Smooth muscle cell of the brain vasculature (primary cell): ENCODE measurements around the gene PRAMEF14.
"Not testable (repeated sequence)": the region's sequence is repeated elsewhere in the genome, so short reads cannot be mapped to it uniquely, and the experiment has no call there.

Source experiments
- DNase-seq: peaks from one replicate; pipeline ENCODE4 v3.0.0-alpha.2; 2012; ENCODE audit warnings: low read depth, low spot score

Gene PRAMEF14, protein sequence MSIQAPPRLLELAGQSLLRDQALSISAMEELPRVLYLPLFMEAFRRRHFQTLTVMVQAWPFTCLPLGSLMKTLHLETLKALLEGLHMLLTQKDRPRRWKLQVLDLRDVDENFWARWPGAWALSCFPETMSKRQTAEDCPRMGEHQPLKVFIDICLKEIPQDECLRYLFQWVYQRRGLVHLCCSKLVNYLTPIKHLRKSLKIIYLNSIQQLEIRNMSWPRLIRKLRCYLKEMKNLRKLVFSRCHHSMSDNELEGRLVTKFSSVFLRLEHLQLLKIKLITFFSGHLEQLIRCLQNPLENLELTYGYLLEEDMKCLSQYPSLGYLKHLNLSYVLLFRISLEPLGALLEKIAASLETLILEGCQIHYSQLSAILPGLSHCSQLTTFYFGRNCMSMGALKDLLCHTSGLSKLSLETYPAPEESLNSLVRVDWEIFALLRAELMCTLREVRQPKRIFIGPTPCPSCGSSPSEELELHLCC

DNA sequence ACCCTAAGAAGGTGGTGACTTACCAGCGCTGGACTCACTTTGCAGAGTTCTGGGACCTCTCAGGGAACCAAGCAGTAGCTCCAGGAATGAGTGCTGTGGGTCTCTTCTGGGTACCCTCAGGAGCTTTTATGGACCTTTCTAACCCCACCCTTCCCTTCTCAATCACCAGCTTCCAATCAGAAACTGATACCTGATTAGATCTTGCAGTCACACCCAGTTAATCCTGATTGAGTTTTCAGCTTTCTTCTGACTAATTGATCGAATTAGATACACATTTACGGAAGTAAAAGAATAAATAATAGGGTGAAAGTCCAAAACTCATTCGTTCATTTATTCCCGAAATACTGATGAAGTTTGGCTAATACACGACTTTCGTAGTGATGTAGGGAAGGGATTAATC is at the start of gene PRAMEF14:
PRAMEF14 (minus strand) TSS at position 101 of the 400 bp plus-strand sequence. CDS start 1,820 bp downstream, outside the sequence.
- DNase-seq: not testable (repeated sequence)

DNA sequence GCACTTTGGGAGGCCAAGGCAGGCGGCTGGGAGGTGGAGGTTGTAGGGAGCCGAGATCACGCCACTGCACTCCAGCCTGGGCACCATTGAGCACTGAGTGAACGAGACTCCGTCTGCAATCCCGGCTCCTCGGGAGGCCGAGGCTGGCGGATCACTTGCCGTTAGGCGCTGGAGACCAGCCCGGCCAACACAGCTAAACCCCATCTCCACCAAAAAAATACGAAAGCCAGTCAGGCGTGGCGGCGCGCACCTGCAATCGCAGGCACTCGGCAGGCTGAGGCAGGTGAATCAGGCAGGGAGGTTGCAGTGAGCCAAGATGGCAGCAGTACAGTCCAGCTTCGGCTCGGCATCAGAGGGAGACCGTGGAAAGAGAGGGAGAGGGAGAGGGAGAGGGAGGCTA is 48.4 kb upstream of the PRAMEF14 start:
- not testable (repeated sequence) for DNase-seq

DNA sequence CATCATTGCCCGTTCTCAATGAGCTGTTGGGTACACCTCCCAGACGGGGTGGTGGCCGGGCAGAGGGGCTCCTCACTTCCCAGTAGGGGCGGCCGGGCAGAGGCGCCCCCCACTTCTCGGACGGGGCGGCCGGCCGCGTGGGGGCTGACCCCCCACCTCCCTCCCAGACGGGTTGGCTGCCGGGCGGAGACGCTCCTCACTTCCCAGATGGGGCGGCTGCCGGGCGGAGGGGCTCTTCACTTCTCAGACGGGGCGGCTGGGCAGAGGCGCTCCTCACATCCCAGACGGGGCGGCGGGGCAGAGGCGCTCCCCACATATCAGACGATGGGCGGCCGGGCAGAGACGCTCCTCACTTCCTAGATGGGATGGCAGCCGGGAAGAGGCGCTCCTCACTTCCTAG is 47.8 kb upstream of the PRAMEF14 start:
- DNase-seq: not testable (repeated sequence)

DNA sequence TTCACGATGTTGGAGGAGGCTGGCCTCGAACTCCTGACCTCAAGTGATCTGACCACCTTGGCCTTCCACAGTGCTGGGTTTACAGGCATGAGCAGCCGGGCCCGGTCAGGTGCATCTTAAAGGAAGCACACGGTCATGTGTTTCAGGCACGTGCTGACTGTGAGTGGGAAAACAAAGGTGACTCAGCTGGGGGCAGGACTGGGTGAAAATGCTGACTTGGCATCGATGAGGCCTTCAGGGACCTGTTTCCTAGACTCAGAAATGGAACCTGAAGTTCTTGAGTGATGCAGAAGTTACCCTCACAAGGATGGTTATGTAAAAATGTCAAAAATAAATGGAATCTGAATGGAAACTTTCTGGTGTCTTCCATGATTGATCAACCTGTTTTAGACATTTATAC is 46.1 kb upstream of the PRAMEF14 start:
- not testable (repeated sequence) for DNase-seq

DNA sequence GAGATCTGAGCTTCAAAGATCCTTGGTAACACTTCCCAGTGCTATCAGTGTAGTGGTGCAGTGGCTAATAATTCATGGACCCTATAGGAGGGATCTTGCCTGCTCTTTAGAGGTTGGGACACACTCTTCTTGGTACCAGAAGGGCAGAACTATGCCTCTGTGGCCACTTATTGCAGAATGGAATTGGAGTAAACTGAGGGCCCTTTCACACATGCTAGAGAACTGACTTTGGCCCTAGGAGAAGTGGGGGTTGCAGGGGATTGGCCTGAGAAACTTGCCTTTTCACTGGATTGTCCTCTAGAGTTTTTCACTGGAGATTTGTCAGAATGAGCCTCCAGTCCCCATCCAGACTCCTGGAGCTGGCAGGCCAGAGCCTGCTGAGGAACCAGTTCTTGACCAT is 42.4 kb upstream of the PRAMEF14 start, which contains the start of gene PRAMEF17:
PRAMEF17 (plus strand) TSS at position 301 of the 400 bp plus-strand sequence; CDS start at position 327, 26 bp downstream.
- DNase-seq: not testable (repeated sequence)

DNA sequence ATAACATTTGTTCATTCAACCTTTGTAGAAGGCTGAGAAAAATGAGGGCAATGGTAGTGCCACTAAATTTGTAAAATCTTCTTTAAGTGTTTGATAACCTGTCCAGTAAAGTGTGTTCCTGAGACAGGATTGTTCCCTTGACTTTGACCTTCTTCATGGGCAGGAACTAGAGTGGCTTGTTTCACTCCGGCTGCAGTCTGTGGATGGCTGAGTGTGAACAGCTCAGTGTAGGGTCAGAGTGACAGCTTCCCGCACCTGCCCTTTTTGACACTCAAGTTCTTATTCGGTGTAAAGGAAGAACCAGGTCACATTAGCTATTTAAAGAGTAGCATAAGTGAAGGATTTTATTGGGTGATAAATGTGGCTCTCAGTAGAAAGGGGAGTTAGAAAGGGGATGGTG is 33.4 kb upstream of the PRAMEF14 start:
- not testable (repeated sequence) for DNase-seq

DNA sequence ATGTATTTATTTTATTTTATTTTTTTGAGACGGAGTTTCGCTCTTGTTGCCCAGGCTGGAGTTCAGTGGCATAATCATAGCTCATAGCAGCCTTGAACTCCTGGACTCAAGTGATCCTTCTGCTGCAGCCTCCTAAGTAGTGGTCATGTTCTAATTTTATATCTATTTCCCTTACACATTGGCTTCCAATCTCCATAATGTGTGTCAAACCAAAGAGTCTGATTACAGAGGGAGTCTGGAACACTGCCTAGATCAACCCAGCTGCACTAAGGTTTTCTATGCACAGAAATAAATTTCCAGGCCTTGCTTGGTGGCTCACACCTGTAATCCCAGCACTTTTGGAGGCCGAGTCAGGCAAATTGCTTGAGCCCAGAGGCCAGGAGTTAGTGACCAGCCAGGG is 32.0 kb upstream of the PRAMEF14 start:
- not testable (repeated sequence) for DNase-seq

DNA sequence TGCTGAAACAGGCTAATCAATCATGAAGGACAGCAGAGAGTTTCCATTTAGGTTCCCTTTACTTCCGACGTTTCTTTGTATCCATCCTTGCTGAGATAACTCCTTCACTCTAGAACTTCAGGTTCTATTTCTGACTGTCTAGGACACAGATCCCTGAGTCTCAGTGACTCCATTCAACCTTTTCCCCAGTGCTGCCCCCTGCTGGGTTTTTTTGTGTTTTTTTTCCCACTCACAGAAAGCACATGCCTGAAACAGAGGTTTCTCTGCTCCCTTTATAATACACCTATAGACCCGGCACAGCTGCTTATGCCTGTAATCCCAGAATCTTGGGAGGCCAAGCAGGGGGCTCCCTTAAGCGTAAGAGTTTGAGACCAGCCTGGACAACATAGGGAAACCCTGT is 21.6 kb upstream of the PRAMEF14 start:
- not testable (repeated sequence) for DNase-seq

DNA sequence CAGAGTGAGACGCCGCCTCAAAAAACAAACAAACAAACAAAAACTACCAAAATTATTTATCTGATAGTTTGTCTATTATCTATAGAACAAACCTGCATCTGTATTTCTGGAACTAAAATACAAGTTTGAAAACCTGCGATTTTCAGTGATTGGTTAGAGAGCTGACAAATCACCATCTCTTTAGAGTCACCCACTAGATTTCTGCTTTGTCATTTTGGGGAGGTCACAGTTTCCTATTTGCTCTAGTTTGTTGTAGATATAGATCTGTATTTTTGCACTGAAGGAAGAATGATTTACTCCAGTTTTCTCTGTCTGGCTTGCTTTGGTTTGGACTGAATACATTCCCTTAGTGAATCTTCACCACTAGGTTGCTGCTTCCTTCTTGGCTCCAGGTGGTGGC is 19.6 kb upstream of the PRAMEF14 start:
- not testable (repeated sequence) for DNase-seq

DNA sequence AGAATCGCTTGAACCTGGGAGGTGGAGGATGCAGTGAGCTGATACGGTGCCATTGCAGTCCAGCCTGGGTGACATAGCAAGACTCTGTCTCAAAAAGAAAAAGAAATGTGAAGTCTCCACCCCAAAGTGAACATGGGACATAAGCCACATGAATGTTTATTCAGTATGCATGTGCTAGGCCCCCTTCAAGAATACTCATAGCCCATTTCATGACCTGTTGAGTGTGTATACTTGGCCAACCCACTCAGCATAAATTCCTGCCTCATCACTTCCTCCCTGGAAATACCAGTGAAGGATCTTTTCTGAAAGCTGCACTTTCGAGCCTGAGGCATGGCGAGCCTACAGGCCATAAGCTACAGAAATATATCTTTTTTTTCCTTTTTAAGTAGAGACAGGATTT is 18.0 kb upstream of the PRAMEF14 start:
- DNase-seq: not testable (repeated sequence)

DNA sequence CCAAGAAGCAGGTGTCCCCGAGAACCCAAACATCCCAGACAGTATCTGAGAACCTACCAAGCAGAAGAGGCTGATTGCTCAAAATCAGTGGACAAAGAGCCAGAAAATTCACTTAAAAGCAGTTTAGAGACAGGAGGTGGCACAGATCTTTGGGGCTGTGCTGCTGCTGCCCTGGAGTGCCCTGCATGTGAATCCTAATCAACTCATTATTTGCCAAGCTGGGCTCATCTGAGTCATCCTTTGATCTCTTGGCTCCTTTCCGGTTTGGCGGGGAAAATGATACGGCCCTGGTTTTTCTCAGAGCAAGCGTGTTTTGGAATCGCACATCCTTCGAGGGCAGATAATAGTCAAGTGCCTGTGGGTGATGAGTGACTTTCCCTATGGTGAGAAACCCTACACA is 15.4 kb upstream of the PRAMEF14 start:
- not testable (repeated sequence) for DNase-seq

DNA sequence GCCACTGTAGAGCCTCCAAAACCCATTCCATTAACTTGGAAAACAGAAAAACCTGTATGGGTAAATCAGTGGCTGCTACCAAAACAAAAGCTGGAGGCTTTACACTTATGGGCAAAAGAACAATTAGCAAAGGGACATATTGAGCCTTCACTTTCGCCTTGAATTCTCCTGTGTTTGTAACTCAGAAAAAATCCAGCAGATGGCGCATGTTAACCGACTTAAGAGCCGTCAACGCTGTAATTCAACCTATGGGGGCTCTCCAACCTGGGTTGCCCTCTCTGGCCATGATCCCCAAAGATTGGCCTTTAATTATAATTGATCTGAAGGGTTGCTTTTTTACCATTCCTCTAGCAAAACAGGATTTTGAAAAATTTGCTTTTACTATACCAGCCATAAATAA is 9.8 kb upstream of the PRAMEF14 start:
- DNase-seq: peak; percentile 2

DNA sequence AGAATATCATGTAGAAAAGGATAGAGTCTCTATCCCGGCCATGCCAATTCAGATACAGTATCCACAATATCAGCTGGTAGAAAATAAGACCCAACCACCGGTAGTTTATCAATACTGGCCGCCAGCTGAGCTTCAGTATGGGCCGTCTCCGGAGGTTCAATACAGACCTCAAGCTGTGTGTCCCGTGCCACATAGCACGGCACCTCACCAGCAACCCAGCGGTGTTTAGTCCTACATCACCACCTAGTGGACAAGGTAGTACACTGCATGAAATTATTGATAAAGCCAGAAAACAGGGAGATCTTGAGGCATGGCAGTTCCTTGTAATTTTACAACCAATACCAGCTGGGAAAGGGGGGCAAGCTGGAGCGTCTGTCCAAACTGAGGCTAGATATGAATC is 7.5 kb upstream of the PRAMEF14 start:
- not testable (repeated sequence) for DNase-seq

DNA sequence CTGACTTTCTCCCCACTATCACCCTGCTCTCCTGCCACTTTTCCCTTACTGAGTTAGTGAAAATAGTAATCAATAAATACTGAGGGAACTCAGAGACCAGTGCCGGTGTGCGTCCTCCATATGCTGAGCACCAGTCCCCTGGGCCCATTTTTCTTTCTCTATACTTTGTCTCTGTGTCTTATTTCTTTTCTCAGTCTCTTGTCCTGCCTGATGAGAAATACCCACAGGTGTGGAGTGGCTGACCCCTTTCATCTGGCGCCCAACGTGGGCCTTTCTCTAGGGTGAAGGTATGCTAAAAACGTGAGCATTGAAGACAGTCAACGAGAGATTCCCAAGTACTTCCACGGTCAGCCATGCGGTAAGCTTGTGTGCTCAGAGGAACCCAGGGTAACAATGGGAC is 6.5 kb upstream of the PRAMEF14 start:
- DNase-seq: not testable (repeated sequence)

DNA sequence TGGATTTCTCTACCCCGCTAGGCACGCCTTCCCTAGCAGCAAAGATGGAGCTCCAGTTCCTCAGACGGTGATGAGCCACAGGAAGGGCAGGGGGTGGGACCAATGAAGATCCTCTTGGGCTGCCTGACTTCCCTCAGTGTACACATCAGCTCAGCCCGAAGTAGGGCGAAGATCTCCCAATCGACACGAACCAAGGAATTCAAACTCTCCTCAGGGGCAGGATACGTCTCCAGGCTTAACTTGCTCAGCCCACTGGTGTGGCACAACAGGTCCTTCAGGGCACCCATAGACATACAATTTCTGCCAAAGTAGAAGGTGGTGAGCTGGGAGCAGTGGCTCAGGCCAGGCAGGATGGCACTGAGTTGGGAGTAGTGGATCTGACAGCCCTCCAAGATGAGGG is 4.4 kb downstream of the PRAMEF14 start:
- DNase-seq: not testable (repeated sequence)

DNA sequence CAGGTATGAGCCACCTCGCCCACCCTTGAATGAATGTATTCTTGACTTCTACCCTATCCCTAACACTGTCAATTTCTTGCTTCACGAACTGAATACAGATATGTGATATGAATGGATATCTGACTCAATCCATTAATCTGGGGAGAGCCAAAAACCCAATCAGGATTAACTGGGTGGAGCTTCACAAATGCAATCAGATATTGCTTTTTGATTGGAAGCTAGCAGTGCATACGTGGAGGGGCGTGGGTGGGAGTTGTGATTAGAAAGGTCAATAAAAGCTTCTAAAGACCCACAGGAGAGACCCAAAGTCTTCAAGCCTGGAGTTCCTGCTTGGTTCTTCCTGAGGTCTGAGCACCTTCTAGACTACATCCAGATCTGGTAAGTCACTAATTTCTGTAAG is 31.7 kb downstream of the PRAMEF14 start, which contains the start of gene PRAMEF15:
PRAMEF15 (plus strand) TSS at position 301 of the 400 bp plus-strand sequence. CDS start 2,827 bp downstream, outside the sequence.
- not testable (repeated sequence) for DNase-seq

DNA sequence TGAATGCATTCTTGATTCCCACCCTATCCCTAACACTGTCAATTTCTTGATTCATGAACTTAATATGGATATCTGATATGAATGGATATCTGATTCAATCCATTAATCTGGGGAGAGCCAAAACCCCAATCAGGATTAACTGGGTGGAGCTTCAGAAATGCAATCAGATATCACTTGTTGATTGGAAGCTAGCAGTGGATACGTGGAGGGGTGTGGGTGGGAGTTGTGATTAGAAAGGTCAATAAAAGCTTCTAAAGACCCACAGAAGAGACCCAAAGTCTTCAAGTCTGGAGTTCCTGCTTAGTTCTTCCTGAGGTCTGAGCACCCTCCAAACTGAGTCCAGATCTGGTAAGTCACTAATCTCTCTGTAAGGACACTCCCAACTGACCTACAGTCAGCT is 43.7 kb downstream of the PRAMEF14 start, which contains the start of gene PRAMEF33:
PRAMEF33 (plus strand) TSS at position 301 of the 400 bp plus-strand sequence. CDS start 2,416 bp downstream, outside the sequence.
- not testable (repeated sequence) for DNase-seq

DNA sequence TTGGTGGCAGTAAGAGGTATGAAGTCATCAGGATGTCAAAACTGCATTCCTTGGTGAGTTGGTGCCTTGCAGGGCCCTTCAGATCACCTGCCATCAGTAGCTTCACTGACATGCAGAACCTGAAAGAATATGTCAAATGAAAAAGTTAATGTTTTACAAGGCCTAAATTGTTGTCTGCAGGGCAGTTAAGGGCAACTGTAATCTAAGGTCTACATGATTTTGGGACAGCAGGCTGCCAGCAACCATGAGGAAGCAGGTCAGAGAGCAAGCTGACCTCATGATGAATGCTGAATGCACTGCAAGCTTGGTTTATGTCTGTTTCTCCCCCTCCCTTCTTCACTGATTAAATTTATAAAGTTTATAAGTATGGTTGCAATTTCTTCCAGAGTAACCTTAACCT is 44.7 kb downstream of the PRAMEF14 start:
- DNase-seq: not testable (repeated sequence)

DNA sequence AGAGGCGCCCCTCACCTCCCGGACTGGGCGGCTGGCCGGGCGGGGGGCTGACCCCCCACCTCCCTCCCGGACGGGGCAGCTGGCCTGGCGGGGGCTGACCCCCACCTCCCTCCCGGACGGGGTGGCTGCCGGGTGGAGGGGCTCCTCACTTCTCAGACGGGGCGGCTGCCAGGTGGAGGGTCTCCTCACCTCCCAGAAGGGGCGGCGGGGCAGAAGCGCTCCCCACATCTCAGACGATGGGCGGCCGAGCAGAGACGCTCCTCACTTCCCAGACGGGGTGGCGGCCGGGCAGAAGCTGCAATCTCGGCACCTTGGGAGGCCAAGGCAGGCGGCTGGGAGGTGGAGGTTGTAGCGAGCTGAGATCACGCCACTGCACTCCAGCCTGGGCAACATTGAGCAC is 48.2 kb downstream of the PRAMEF14 start:
- DNase-seq: not testable (repeated sequence)

DNA sequence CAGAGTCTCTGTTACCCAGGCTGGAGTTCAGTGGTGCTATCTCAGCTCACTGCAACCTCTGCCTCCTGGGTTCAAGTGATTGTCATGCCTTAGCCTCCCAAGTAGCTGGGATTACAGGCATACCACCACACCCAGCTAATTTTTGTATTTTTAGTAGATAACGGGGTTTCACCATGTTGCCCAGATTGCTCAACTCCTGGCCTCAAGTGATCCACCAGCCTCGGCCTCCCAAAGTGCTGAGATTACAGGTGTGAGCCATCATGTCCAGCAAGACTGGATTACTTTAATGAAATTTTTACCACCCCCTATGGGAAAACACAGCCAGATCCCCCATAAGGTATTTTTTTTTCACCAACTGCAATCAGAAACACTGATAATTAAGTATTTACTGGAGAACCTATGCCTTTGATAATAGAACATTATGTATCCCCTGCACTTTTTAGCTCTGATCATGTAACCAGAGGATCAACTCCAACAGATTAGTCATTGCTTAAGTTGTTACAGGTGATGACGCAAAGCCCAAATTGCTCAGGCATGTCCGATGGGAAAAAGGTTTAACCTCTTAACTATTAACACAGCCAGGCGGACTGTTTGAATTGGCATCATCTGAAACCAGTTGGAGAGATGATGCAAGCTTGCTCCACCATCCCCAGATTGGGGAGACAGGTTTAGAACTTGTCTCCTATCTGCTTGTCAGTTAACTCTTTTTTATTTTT is 49.6 kb downstream of the PRAMEF14 start:
- DNase-seq: not testable (repeated sequence)
